Natural killer cell treated with Interleukin-12 subunit alpha and Interleukin-12 subunit beta and Interleukin-15 and Interleukin-18, amount 100 ng/mL, for 72 hours (primary cell): ENCODE measurements around the gene BLTP3B. TPM values are rescaled to one million over a fixed set of nuclear protein-coding genes. Genes with fewer than 3 reads are reported as not detected.

Experiments
- ATAC-seq, 2 donors: fragments of 150-1000 bp; cut with Tn5 transposase in 1 of 2; sonication (Bioruptor Pico), chemical (Tn5 transposase) in 1 of 2; 2 replicates each; pipeline ENCODE4 v1.10.0; 2021
- DNase-seq: peaks from one replicate; pipeline ENCODE4 v3.0.0; 2022; ENCODE audit warnings: low spot score
- H3K27ac Mint-ChIP-seq, 2 donors: 1 replicate in 1 of 2; 2 replicates in 1 of 2; pipeline ENCODE4 v1.8.0; 2022; ENCODE audit warnings: mixed read lengths in 2 of 2, mild to moderate bottlenecking in 1 of 2, moderate library complexity in 1 of 2
- H3K27me3 Mint-ChIP-seq, 2 donors: 1 replicate in 1 of 2; 2 replicates in 1 of 2; pipeline ENCODE4 v1.8.0; 2022; ENCODE audit warnings: mixed read lengths in 2 of 2
- H3K36me3 Mint-ChIP-seq: one replicate; pipeline ENCODE4 v1.8.0; 2022; ENCODE audit warnings: mixed read lengths
- H3K4me1 Mint-ChIP-seq, 2 donors: 1 replicate in 1 of 2; 2 replicates in 1 of 2; pipeline ENCODE4 v1.8.0; 2022; ENCODE audit warnings: low read depth in 2 of 2, mixed read lengths in 2 of 2, mild to moderate bottlenecking in 1 of 2
- H3K4me3 Mint-ChIP-seq: one replicate; pipeline ENCODE4 v1.8.0; 2022; ENCODE audit warnings: mixed read lengths
- H3K9me3 Mint-ChIP-seq: 2 replicates; pipeline ENCODE4 v1.8.0; 2022; ENCODE audit warnings: mixed read lengths
- total RNA-seq, 2 donors: library from RNA; stranded (reverse); gene quantifications; one replicate each; pipeline ENCODE4 v1.2.3, GENCODE V29; 2022

Gene BLTP3B
- total RNA-seq, 2 donors from 2014 or later = 34.2 to 44.6 TPM

DNA sequence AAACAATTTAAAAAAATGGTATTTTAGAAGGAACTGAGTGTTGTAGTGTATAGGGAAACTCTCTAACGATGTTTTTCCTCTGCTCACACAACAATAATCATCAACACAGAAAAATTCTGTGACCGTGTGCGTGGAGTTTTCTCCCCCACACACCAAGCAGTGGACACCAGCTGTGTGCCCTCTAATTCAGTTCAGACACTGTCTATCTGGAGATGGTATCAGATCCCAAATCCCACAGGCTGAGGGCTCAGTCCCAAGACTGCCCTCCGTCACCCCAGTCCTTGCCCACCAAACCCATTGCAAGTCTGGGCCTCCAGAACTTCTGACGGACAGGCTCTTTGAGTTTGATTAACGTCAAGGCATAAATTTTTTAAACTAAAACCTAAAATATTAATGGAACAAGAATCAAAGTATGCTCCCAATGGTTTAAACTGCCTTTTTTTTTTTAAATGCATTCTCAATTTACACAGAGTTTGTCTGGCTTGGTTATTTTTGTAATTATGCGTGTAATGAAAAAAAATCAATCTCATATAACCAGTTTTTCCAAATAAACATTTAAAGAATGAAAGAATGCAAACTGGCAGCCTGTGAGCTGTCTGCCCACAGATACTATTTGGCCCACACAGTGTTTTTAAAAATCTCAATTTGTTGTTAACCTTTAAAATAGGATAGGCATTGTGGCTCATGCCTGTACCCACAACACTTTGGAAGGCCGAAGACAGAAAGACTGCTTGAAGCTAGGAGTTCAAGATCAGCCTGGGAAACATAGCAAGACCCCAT, 19.2 kb downstream of the BLTP3B start:
- H3K27ac Mint-ChIP-seq = no peak overlapping the region
- H3K9me3 Mint-ChIP-seq = peaks cover 3% of the 10 kb centered on the region
- ATAC-seq (no peak), DNase-seq (no peak)
- no peaks in the 10 kb centered on the region for H3K27me3 Mint-ChIP-seq
- H3K4me3 Mint-ChIP-seq = no peak overlapping the region
- peaks cover 6% of the 10 kb centered on the region for H3K36me3 Mint-ChIP-seq
- H3K4me1 Mint-ChIP-seq = peaks cover 14 to 23% of the 10 kb centered on the region in 2 donors

DNA sequence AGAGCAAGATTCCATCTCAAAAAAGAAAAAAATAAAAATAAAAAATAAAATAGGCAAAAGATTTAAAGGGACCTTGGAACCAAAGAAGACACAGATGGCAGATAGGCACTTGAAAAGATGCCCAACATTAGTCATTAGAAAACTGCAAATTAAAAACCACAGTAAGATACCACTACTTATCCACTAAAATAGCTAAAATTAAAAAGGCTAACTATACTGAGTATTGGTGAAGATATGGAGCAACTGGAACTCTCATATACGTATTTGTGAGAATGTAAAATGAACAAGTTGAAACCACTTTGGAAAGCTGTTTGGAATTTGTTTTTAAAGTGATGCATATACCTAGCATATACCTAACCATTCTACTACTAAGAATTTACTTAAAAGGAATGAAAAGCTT, 22.3 kb downstream of the BLTP3B start:
- Mint-ChIP-seq H3K4me1 (peaks cover 6 to 15% of the 10 kb centered on the region in 2 donors), H3K27ac (no peak overlapping the region), H3K4me3 (no peak overlapping the region), H3K27me3 (no peaks in the 10 kb centered on the region), H3K36me3 (peaks cover 6% of the 10 kb centered on the region), H3K9me3 (peaks cover 3% of the 10 kb centered on the region)
- ATAC-seq = no peak
- DNase-seq = no peak

DNA sequence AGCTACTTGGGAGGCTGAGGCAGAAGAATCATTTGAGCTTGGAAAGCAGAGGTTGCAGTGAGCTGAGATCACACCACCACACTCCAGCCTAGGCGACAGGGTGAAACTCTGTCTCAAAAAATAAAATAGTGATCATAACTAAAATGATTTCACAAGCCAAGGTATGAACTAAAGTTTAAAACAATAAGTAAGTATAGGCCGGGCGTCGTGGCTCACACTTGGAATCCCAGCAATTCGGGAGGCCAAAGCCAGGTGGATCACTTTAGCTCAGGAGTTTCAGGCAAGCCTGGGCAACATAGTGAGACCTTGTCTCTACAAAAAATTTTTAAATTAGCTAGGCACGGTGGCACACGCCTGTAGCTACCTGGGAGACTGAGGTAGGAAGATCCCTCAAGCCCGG, 27.4 kb downstream of the BLTP3B start:
- Mint-ChIP-seq H3K36me3 (peaks cover under 1% of the 10 kb centered on the region), H3K27ac (no peak overlapping the region), H3K27me3 (no peaks in the 10 kb centered on the region), H3K4me1 (peaks cover 13 to 20% of the 10 kb centered on the region in 2 donors), H3K4me3 (no peak overlapping the region), H3K9me3 (no peaks in the 10 kb centered on the region)
- DNase-seq = no peak
- no peak for ATAC-seq

DNA sequence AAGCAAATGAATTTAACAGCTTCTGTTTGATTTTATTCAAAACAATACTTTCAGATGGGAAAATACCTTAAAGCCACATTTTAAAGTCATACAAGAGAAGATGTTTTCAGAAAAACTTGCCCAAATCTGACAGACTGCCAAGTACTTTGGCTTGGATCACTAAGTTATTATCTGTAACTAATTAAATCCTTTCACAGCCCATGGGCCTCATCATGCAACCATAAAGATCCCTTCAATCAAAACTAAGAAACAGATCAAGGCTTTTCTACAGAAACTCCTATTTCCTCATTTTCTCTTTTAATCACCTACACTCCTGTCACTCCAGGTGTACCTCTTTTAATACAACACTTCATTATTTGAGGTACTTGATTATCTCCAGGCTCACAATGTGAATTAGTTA, 28.1 kb downstream of the BLTP3B start:
- Mint-ChIP-seq H3K27me3 (no peaks in the 10 kb centered on the region), H3K36me3 (no peaks in the 10 kb centered on the region), H3K4me3 (no peak overlapping the region), H3K27ac (no peak overlapping the region), H3K4me1 (peaks cover 17 to 21% of the 10 kb centered on the region in 2 donors), H3K9me3 (no peaks in the 10 kb centered on the region)
- no peak for DNase-seq
- ATAC-seq = no peak

DNA sequence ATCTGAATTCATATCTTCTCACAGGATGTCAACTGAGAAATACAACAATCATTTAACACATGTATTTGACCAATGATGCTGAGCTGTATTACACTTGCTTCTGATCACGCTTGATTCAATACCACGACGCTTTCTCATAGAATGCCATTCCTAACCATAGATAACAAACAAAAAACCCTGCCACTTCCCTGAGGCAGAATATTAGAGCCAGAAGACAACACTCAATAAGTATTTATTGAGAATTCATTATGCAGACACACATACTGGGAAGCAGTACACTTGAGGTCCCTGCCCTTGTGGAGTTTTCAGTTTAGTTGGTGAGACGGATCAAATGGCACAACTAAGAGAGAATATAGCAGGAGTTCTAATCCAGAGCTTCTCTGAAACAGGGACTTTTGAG, 32.4 kb downstream of the BLTP3B start:
- H3K9me3 Mint-ChIP-seq = peaks cover 6% of the 10 kb centered on the region
- H3K4me3 Mint-ChIP-seq = no peak overlapping the region
- peaks cover 21 to 22% of the 10 kb centered on the region in 2 donors for H3K4me1 Mint-ChIP-seq
- H3K36me3 Mint-ChIP-seq = peaks cover 20% of the 10 kb centered on the region
- H3K27ac Mint-ChIP-seq = no peak overlapping the region
- DNase-seq (no peak), ATAC-seq (no peak)
- H3K27me3 Mint-ChIP-seq = no peaks in the 10 kb centered on the region

DNA sequence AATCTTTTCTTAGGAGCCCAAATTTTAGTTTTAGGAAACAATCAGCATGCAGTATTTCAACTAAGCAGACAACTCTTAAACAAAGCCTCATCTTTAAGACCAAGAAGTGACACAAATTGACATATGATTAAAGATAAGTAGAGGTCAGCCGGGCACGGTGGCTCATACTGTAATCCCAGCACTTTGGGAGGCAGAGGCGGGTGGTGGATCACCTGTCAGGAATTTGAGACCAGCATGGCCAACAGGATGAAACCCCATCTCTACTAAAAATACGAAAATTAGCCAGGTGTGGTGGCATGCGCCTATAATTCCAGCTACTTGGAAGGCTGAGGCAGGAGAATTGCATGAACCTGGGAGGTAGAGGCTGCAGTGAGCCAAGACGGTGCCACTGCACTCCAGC, 35.8 kb downstream of the BLTP3B start:
- peaks cover 20% of the 10 kb centered on the region for H3K36me3 Mint-ChIP-seq
- peaks cover 6% of the 10 kb centered on the region for H3K9me3 Mint-ChIP-seq
- ATAC-seq (no peak), DNase-seq (no peak)
- H3K4me1 Mint-ChIP-seq = peaks cover 12 to 13% of the 10 kb centered on the region in 2 donors
- no peak overlapping the region for H3K27ac Mint-ChIP-seq
- no peak overlapping the region for H3K4me3 Mint-ChIP-seq
- H3K27me3 Mint-ChIP-seq = no peaks in the 10 kb centered on the region

DNA sequence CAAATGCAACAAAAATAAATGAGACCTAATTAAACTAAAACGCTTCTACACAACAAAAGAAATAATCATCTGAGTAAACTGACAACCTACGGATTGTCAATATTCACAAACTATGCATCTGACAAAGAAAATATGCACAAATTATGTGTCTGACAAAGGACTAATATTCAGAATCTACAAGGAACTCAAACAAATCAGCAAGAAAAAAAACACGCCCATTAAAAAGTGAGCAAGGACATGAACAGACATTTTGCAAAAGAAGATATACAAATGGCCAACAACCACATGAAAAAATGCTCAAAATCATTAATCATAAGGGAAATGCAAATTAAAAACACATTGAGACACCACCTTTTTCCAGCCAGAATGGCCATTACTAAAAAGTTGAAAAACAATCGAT, 37.0 kb downstream of the BLTP3B start:
- Mint-ChIP-seq H3K27me3 (no peaks in the 10 kb centered on the region), H3K4me3 (no peak overlapping the region), H3K9me3 (peaks cover 6% of the 10 kb centered on the region), H3K36me3 (peaks cover 20% of the 10 kb centered on the region), H3K27ac (no peak overlapping the region), H3K4me1 (peaks cover 12% of the 10 kb centered on the region in 2 donors)
- no peak for ATAC-seq
- no peak for DNase-seq

DNA sequence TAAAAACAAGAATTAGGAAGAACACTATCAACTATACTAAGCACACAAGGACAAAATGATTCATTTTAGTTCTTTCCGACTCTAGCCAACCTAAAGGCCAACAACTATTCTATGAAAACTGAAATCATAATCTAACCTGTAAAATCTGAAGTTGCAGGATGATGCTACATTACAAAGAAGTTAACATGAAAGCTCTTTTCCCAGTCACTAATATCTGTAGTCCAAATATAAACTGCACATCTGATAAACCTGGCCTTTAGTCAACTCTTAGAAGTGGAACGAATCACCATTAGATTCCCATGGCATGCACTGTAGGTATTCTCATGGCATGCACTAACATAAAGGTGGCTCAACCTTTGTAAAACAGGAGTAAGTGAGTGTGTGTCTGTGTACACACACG, 41.7 kb downstream of the BLTP3B start:
- H3K4me3 Mint-ChIP-seq = no peak overlapping the region
- no peaks in the 10 kb centered on the region for H3K27me3 Mint-ChIP-seq
- DNase-seq (no peak), ATAC-seq (no peak)
- no peak overlapping the region for H3K27ac Mint-ChIP-seq
- peaks cover 7% of the 10 kb centered on the region for H3K36me3 Mint-ChIP-seq
- H3K4me1 Mint-ChIP-seq = no peaks in the 10 kb centered on the region
- no peaks in the 10 kb centered on the region for H3K9me3 Mint-ChIP-seq

Other genes with a start within 250 kb of the BLTP3B start
- not detected for gene ANKS1B, start 157.9 kb downstream of the BLTP3B start, total RNA-seq
- 10 to 100 TPM; 24.0 to 47.6 TPM for gene ACTR6, start 57.9 kb upstream of the BLTP3B start, total RNA-seq
- 1 to 10 TPM in 1 of 2 donors, under 1 TPM in 1; 0.88 to 1.2 TPM for gene DEPDC4, start 124.2 kb upstream of the BLTP3B start, total RNA-seq
- gene SCYL2, start 124.3 kb upstream of the BLTP3B start, total RNA-seq = 10 to 100 TPM; 33.3 to 43.5 TPM
- gene SLC17A8, start 214.2 kb upstream of the BLTP3B start, total RNA-seq = not detected